SK-MEL-5 (cell line): ENCODE measurements around the gene DNAH1. TPM values are rescaled to one million over a fixed set of nuclear protein-coding genes. Genes with fewer than 3 reads are reported as not detected.

Source experiments
- DNase-seq: peaks from one replicate; pipeline ENCODE4 v3.0.0-alpha.2; 2016; ENCODE audit warnings: low read depth, low spot score
- in situ Hi-C: cut with HindIII; loops from 2 replicates; pipeline ENCODE4 v1.10.0; 2016; ENCODE audit warnings: low sequenced_read_pairs, high pct_unique_total_duplicates, low pct_unique_long_range_greater_than_20kb
- total RNA-seq: library from RNA; depleted of rRNA; stranded (reverse); fragments of >200 nt; shearing (Covaris generic); gene quantifications from 2 replicates; pipeline ENCODE4 v1.2.3, GENCODE V29; 2014

DNAH1 gene
- total RNA-seq, 1 experiment from 2014 or later: 0.74 TPM

DNA sequence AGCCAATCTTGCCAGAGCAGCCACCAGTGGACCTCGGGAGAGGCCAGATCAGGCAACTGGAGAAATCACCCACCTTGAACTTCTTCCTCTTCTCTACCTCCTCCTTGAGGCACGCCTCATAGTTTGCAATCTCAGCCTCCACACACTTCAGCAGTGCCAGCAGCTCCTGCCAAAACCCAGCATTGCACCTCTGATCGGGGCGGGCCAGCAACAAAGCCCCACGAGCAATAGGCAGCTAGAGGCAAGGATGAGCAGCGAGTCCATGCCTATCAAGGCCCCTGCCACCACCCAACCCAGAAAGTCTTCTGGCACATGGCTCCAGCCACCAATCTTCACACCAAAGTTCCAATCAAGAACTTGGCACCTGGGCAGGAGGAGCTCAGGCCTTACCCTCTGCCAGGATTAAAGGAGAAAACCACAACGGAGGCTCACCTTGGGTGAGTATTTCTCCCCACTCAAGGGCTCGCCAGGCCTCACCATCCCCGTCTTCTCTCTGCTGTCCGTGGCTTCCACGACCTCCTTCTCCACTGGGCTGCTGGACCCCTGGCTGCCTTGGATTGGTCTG is 86.7 kb downstream of the DNAH1 start:
- in situ Hi-C loops: no loop called here
- DNase-seq: no peak

DNA sequence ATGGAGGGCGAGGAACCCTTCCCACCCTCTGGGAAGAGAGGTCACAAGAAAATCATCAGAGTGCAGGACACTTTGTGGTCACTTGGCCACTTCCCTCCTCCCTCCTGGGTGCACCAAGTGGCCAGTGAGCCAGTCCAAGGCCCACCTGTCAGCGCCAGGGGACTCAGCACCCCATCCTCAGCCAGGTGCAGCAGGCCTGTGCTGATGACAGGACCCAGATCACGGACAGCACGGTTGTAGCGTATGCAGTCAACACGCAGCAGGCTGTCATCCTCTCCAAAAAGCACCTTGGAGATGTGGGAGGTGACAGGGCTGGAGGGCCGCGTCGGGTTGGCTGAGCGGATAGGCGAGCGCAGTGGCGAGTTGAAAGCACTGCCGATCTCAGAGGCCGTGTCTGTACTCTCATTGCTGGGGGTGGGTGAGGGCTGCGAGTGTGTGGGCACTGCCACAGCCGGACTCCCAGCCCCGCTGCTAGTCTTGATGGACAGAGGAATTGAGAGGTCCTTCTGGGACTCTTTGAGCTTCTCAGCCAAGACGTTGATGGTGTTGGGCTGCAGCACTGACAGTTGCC is 87.2 kb downstream of the DNAH1 start:
- DNase-seq: no peak
- in situ Hi-C loops: no loop called here

DNA sequence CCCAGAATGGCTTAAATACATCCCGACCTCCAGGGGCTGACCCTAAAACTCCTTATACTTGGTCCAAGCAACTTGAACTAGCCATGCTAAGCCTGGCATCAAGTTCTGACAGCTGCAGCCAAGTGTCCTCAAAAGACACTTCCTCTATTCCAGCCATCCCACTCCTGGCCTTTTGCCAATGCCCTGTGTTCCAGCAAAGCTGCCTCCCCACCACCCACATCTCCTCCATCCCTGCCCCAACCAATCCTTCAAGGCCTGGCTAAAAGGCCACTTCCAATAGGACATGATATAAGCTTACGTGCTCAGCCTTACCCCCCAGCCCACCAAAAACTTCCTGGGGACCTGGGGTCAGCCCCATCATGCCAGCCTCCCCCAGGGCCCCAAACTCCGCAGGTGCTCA is 87.8 kb downstream of the DNAH1 start:
- no peak for DNase-seq
- in situ Hi-C loops: no loop called here

DNA sequence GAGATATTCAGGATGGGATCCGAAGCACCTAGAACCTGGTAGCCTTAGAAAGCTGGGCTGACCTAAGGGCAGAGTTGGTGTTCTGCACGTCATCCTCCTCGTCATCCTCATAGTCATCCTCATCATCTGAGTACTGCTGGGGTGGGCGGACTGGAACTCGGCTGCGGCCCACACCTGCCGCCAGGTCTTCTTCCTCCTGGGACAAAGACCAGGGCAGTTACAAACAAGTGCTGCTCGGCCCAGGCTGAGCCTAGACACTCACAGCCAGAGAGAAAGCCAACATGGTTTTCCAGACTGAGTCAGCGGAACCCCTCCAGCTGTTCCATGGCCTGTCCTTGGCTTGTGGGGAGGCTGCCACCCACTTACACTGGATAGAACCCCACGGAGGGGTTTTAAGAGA is 88.3 kb downstream of the DNAH1 start:
- no peak for DNase-seq
- in situ Hi-C loops: no loop called here

GRCh38 chr3:52405066-52405465 is 88.9 kb downstream of the DNAH1 start:
- DNase-seq: no peak
- in situ Hi-C loops: no loop called here

- DNase-seq: no peak
- in situ Hi-C loops: no loop called here
Observed at GRCh38 chr3:52405601-52406110, 89.5 kb downstream of the DNAH1 start.

DNA sequence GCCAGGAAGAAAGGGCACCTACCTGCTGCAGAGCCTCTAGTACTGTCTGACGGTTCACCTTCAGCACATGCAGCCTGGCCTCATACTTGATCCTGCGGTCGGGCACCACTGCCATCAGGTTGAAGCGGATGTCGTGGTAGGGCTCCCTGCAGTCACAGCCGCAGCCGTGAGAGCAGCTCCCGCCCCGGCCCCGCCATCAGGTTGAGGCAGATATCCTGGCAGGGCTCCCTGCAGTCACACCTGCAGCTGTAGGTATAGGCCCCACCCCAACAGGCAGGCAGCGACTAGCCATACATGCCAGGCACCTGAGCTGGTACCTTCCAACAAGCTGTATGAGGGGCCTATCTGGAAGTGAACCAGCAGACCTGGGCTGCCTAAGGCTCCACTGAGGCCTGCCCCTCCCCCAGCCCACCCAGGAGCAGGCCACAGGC is 90.1 kb downstream of the DNAH1 start:
- no peak for DNase-seq
- in situ Hi-C loops: no loop called here

DNA sequence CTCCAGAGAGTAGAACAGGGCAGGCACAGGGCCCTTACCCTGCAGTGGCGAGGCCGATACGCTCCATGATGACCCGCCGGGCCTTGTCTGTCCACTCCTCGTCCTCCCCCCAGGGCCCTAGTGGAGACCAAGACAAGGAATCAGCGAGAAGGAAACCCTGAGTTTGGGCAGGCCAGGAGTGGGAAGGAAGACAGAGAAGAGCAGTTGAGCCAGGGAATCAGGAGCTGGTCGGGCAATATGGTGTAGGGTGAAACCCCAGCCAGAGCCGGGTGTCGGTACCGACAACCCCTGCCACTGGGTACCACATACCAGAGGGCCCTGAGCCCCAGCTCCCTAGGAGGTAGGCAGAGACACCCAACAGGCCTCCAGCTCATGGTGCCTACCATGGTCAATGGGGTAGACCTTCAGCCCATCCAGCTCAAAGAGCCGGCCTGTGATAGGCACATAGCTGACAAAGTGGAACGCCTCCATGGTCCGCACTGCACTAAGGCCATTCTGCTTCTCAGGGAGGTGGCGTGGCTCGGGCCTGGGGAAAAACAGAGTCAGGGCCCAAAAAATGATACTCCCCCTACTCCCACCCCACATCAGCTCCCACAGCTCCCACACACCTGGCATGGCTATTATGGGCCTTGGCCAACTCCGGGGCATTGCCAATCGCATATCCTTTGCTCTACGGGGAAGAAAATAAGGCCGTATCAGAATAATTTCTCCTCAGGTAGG is 90.8 kb downstream of the DNAH1 start:
- in situ Hi-C loops: no loop called here
- DNase-seq: no peak

DNA sequence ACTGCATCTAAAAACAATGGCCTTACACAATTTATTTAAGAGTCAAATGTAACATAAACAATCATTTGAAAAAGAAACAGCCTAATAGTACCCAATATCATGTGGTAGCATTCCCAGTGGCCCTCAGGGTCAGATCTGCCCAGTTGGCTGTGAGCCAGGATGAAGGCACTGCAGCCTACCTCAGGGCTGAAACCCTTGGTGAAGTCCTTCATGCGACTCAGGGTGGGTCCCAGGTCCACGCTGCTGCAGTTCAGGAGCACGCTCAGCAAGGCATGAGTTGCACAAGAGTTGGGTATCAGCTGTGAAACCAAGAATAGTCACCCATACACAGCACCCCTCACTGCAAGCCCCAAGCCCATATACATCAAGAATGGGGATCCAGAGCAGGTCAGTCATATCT is 91.7 kb downstream of the DNAH1 start:
- in situ Hi-C loops: no loop called here
- no peak for DNase-seq

DNA sequence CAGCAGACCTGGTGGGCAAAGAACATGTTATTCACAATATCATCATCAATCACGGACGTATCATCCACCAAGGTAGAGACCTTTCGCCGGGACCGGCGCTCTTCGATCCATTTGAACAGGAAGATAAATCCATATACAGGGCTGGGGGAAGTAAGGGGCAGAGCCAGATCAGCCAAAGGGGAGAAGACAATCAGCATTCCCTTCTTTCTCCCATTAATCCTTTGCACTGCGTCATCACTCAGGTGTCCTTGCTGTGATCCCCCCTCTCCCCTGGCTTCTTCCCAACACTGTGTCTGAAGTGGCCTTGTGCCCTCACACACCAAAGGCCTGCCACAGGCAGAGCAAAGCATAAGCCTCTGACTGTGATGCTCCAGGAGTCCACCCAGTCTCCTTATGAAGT is 92.3 kb downstream of the DNAH1 start:
- no peak for DNase-seq
- in situ Hi-C loops: no loop called here

DNA sequence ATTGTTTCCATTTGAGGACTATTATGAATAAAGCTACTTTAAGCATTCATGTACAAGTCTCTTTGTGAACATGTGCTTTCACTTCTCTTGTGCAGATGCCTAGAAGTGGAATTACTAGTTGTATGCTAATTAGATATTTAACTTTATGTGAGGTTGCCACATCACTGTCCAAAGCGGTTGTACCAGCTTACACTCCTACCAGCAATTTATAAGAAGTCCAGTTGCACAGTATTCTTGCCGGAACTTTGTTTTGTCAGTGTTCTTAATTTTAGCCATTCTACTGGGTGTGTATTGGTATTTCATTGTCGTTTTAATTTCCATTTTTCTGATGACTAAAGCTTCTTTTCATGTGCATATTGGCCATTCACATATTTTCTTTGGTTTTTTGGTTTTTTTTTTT is 99.7 kb downstream of the DNAH1 start:
- in situ Hi-C loops: no loop called here

DNA sequence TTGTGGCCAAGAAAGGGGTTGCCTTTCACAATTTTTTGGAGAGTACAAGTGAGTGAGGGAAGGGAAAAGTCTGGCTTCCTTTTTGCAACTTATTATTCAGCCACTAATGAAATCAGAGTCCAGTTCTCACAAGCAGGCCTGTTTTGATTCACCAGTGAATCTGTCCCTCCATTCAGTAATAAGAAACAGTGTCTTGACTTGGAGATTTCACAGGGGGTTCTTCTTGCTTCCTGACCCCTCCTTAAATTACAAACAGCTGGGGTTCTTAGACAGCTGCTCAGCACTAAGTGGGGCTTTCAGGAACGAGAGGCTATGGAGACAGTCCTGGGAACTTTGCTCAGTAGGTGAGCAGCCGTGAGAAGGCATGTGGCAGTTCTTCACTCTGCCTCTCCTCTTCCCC is 104.3 kb downstream of the DNAH1 start:
- in situ Hi-C loops: no loop called here
- DNase-seq: no peak

More for the DNA sequence above, 99.7 kb downstream of the DNAH1 start:
- DNase-seq: no peak

- no peak for DNase-seq
- in situ Hi-C loops: no loop called here
Observed at GRCh38 chr3:52422669-52423068, 106.5 kb downstream of the DNAH1 start.

DNA sequence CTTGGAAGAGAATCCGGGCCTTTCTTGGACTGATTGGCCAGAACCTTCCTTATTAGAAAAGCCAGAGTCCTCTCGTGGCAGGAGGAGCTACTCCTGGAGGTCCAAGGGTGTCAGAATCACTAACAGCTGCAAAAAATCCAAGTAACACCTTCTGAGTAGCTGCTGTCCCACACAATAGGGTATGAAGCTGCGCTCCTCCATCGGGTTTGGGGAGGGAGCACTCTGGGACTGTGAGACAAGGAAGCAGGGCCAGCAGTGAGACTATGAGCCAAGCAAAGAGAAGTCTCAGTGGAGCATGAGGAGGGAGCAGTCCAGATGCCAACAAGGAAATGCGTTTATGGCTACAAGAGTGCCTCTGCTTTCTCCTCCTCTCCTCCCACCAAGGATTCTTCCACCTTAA is 107.1 kb downstream of the DNAH1 start:
- in situ Hi-C loops: no loop called here
- DNase-seq: no peak

DNA sequence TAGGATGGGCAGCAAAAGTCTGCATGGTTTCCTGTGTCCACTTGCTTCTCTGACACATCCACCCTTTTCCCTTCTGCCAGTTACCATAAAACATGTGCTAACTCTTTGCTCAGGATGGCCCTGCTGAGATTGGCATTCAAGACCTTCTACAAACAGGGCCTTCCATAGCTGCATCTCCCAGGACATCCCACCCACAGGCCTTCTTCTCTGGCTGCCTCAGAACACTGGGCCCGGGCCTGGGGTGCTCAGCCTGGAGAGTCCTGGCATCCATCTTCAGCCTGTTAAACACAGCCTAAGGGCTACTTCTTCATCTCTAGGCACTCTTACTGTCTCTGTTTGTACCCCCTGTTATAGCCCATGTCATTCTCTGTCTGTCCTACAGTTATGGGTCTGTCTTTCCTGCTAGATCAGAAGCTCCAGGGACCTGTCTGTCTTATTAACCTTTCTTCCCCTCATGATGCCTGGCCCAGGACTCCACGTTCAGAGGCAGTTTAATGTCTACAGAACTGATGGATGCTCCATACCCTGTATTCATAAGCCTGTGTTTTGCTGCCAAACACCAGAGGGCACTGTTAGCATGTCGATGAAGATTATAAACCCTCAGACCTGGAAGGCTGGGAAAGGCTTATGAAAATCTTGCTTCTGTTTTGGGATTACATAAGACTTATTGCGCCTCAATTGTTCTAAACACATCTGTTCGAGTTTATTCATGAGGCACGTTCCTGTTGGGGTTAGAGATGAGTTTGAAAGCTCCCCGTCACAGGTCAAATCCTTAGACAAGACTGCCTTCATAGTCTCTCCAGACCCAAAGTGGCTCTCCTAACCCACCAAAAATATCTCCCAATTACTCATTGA is 112.3 kb downstream of the DNAH1 start:
- in situ Hi-C loops: no loop called here
- peak; percentile 85 for DNase-seq

DNA sequence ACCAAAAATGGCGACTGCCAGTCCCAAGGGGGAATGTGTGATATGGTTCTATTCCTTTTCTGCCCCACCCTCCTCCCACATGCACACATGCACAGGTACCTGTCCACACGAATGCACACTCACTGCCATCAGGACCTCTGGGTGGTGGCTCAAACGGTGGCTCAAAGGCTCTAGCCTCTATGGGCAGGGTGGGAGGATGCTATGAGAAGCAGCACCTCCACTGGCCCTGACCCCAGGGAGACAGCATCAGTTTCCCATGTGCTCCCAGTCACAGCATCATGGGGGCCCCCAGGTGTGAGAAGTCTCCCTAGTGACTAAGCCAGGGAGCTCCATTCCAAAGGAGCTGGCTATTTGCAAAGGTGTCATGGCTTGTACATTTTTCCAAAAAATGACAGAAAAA is 112.9 kb downstream of the DNAH1 start:
- no peak for DNase-seq
- in situ Hi-C loops: no loop called here

DNA sequence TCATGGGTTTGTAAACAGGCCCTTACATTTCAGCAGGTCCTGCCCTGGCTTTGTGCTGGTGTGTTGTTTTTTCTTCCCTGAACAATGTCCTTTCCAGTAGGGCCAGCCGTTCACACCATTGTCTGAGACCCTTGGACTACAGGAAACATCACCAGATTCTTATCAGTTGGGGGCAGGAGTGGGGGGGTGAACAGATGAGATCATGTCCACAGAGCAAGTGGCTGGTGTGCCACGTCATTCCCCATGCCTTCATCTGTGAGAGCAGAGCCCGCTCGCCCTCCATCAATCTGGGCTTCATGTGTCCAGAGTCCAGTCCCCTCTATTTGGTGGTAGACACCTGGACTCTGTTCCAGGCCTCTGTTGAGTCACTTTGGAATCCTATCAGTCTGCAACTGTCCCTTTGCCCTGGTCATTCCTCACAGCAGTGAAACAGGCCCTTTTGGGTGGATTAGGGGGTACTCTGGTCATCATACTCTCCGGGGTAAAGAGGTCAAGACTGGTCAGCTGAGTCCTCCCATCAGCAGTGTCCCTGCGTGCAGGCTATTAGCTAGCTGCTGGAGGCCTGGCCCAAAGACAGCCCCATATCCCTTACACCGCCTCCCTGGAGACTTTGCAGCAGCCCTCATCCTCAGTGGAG is 113.8 kb downstream of the DNAH1 start:
- in situ Hi-C loops: no loop called here
- no peak for DNase-seq

DNA sequence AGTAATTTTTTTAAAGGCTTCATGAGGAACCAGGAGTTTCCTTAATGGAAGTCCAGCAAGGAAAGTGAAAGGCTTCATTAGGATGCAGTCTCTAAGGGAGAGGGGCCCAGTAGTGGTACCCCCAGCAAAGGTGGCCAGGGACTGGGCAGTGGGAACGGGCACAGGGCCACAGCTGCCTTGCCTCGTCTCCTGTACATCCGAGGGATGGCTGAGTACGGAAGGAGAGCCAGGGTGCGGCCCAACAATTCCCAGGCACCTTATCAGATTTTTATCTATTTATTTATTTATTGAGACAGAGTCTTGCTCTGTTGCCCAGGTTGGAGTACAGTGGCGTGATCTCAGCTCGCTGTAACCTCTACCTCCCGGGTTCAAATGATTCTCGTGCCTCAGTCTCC is 114.3 kb downstream of the DNAH1 start:
- in situ Hi-C loops: no loop called here
- DNase-seq: no peak
